G401 (cell line): Measurements from ENCODE around the gene SLC9A3. TPM values are rescaled to one million over a fixed set of nuclear protein-coding genes. Genes with fewer than 3 reads are reported as not detected.

Experiments
- DNase-seq: peaks from one replicate; pipeline ENCODE4 v3.0.0-alpha.2; 2015; ENCODE audit warnings: low spot score
- in situ Hi-C: cut with HindIII; loops from 2 replicates; pipeline ENCODE4 v1.10.0; 2016; ENCODE audit warnings: low sequenced_read_pairs, mixed read lengths
- total RNA-seq: library from RNA; depleted of rRNA; stranded (reverse); fragments of >200 nt; shearing (Covaris generic); gene quantifications from 2 replicates; pipeline ENCODE4 v1.2.3, GENCODE V29; 2014

The SLC9A3 gene
- total RNA-seq, 1 experiment from 2014 or later: 5.1 TPM

DNA sequence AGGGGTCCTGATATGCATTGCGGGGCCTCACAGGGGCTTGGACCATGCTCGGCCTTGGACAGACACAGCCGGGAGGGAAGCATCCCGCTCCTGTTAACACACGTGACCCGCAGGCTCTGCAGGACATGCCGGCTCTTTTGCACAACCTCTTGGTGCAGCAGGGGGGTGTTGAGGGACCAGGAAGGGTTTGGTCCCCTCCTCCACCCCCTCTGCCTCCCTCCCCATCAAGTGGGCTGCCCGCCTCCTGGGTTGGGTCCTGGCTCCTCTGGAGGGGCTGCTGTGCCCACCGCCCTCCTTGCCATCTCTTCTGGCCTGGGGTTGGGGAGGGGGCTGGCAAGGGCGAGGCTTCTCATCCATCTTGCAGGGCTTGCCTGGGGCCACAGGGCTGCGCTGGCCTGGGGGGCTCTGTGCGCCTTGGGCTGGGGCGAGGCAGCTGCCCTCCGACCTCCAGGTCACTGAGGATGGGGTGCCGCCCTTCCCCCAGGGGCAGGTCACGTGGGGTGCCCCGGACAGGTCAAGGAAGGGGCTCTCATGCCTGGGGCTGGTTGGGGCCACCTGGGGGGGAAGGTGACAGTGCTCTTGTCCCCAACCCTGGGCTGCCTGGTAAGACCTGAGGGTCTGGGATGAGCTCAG, 16.8 kb upstream of the SLC9A3 start:
- no peak for DNase-seq

DNA sequence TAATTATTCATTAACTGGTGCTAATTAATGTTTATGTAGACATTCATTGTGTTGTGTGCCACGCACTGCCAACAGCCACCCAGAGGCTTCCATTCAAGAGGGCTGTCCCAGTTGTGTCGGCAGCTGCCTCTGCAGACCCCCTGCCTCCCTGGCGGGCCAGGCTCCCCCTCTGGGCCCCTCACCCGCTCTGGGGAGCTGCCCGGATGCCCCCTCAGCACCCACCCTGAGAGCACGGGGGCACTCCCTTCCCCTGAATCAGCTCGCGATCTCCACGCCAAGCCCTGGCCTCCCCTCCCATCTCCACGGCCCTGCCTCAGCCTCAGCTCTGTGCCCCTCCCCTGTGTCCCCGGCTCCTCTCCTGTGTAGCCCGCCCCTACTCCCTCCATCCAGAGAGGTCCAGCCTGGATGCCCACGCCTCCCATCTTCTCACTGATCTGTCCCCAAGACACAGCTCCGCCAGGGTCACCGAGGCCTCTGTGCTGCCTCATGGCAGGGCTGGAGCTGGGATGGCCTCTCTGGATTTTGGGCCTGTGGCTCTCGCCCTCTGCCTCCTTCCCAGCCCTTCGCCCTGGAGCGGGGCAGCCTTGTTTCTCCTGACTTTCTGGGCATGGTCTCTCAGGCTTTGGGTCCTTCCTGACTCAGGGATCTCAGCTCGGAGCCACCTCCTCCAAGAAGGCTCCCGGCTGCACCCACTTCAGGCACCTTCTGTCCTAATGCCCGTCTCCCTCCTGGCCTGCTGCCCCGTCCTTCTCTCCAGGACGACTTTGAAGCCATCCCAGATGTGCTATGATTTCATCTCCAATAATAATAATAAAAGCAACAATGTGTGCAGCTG, 16.0 kb upstream of the SLC9A3 start:
- DNase-seq: no peak
- in situ Hi-C loops: no loop called here

More for the DNA sequence above, 16.8 kb upstream of the SLC9A3 start:
- in situ Hi-C loops: no loop called here

DNA sequence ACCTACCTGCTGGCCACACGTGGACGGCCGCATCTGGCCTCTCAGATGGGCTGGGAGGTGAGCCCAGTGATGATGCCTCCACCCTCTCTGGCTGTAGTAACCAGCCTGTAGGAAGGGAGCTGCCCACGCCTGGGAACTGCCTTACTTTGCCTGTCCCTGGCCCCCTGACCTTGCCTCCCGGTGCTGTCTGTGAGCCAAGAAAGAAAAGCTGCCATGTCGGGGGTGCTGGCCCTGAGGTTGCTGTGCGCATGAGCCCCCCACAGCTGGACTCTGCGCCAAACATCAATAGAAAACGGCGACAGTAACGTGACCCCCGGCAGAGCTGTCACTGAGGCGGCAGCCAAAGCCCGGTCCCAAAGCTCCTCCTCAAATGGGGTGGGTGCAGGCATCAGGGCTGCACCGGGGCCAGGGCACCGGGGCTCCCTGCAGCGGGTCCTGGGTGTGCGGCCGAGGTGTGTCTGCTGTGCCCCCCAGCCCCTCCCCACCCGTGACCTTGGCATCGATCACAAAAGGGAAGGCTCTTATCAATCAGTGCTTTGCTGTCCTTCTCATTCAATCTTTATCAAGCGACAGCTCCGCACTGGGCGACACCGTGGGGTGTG, 15.3 kb upstream of the SLC9A3 start:
- in situ Hi-C loops: no loop called here
- no peak for DNase-seq

DNA sequence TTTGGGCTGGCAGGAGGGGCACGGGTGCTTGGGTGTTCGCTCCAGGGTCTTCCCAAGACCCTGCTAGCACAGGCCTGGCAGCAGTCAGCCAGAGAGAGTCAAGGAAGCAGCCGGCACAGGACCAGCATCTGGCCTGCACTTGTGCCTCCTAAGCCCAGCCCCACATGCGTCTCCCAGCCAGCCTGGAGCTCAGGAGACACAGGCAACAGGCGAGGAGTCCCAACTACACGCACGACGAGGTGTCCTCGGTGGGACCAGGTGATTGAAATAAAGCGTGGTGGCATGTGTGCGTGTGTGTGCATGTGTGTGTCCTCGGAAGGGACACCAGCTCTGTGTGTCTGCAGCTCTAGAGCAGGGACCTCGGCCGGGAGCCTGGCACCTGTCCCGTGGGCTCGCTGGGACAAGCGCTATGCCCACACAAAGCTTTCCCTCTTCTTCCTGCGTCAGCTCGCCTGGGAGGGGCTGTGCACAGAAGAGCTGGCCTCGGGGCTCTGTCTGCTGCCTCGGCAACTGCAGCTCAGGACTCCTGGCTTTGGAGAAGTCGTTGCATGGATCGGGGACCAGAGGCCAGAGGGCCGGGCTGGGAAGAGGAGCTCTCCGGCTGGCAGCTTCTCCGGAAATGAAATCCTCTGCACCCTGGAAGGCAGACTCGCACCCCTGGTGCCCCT, 14.7 kb upstream of the SLC9A3 start:
- no peak for DNase-seq
- in situ Hi-C loops: no loop called here

DNA sequence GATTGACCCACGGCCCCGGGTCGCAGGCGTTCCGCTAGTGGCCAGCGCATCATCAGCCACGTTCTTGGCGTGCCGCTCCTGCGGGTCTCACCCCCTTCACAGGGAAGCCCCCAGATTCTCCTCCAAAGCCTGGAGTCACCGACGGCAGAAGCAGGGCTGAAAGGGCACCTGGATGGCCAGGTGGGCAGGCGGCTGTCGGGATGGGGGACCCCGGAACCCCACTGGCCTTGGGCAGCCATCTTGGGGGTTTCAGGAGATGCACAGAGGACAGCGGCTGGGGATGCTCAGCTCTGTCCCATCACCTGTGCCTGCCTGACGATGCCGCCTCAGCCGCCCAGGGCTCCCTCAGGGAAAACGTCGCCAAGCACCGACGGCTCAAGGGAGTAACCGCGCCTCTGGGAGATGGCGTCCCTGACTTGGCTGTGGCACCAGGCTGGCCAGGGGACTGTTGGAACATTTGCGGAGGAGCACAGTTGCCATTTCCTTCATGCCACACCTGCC, 14.1 kb upstream of the SLC9A3 start:
- no peak for DNase-seq
- in situ Hi-C loops: no loop called here

DNA sequence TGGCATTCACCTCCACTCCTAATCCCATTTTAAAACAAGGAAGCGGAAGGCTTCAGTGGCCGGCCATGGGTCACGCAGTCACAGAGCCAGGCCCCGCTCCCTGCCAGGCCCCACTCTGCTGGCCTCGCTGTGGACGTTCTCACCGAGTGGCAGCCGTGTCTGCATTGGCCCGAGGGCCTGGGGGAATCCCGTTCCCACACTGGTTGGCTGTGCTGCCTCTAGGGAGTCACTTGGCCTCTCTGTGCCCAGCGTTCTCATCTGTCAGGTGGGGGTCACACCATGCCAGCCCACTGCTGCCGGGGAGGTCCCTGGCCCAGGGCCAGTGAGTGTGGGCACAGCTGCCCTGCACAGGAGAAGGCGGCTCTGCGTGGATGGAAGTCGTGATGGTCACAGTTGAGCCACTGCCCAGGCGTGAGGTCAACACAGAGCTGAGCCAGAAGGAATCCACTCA, 13.4 kb upstream of the SLC9A3 start:
- in situ Hi-C loops: no loop called here
- DNase-seq: no peak

DNA sequence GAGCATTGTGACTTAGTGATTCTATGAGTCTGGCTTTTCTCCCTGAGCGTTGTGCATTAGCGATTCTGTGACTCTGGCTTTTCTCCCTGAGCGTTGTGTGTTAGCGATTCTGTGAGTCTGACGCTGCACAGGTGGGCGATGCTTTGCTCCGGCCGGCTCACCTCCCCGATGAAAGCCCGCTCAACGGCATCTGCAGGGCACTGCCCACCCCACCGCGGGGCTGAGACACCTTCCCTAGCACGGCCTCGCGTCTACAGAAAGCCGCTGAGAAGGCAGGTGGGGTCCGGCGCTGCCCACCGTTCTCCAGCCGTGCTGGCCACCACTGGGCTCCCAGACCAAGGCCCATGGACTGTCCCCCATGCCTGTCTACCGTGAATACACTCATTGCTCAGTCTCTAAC, 12.8 kb upstream of the SLC9A3 start:
- in situ Hi-C loops: no loop called here

DNA sequence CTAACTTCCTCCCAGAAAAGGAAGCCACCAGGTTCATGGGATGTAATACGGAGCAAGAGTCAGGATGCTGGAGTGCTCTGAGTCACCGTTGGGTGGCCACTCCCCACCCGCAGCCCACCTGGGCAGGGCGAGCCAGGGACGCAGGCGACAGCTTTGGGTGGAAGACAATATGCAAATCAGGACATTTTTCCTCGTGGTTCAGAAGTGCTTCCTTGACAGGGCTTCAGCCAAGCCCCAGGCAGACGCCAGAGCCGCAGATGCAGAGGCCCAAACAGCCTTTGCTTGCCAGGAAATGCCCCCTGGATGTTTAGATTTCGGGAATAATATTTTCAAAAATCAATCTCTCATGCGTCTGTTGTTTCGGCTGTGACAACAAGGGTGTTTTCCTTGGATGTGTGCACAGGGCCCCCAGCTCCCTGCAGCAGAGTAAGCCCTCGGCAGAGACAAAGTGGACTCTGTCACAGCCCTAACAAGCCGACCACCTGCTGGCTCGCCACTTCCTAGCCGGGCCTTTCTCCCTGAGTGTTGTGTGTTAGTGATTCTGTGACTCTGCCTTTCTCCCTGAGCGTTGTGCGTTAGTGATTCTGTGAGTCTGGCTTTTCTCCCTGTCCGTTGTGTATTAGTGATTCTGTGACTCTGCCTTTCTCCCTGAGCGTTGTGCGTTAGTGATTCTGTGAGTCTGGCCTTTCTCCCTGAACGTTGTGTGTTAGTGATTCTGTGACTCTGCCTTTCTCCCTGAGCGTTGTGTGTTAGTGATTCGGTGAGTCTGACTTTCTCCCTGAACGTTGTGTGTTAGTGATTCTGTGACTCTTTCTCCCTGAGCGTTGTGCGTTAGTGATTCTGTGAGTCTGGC, 11.8 kb upstream of the SLC9A3 start:
- DNase-seq: no peak
- in situ Hi-C loops: no loop called here

More for the DNA sequence above, 12.8 kb upstream of the SLC9A3 start:
- DNase-seq: no peak

DNA sequence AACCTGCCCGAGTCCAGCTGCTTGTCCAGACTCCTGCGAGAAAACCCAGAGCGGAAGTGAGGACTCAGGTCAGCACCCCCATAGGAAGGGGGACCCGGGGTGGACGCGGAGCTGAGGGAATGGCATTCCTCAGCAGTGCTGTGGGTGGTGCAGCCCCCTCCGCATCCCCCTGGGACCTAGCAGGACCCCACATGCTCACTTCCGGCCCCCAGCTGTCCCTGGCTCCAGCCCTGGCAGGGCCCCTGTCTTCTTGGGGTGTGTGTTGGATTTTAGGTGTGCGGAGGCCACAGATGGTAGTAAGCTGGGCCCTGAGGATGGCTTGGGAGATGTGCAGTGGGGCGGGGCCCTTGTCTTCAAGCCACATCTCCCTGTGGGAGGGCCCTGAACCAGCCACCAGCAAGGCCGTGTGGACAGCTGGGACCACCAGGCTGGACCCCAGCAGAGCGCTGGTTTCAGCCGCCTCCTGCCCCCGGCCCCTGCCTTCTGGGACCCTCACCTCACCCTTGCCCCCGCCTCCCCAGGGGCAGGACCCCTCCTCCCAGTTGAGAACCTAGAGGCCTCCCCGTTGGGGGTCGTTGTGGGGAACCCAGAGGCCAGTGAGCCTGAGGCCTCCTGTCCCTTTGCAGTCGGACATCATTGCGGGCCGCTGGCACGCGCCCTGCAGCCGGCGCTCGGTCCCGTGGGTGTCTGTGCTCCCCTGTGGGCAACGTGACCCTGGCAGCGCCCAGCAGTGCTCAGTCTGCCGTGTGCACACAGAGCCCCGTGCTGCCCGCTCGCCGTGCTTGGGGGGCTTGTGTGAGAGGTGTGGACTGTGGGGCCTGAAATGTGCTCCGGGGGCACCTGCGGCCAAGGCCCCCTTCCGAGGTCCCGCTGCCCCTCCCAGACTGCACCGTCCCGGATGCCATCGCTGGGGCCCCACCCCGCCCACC, 10.8 kb upstream of the SLC9A3 start:
- in situ Hi-C loops: no loop called here
- DNase-seq: no peak

DNA sequence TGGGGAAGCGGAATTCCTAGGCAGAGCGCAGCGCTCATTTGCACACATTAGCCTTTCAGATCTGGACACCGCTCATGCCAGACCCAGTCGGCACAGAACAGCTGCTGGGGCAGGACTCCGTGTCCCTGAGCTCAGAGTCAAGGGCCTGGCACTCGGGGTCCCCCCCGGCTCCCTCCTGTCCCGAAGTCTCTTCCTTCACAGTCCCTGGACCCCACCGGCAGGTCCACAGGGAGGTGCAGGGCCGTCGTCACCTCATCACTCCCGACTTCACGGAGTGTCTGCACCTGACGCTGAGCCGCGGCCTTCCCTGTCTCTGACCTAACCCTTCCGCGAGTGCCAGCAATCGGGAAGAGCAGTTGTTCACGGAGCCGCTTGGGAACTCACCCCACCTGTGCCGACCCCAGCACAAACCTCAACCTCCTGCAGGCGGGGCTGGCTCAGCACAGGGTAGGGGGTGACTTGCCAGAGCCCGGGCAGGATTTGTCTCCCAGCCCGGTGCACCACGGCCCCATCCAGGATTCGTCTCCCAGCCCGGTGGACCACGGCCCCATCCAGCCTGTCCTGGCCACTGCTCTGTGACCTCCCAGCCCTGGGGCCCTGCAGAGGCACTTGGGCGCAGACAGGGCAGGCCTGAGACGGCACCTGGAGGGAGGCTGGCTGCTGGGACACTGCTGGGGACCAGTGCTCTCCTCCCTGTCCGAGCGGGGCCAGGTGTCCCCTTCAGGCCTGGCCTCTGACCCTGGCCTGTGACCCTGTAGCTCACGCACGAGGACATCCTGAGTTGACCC, 9.9 kb upstream of the SLC9A3 start:
- no peak for DNase-seq
- in situ Hi-C loops: no loop called here

DNA sequence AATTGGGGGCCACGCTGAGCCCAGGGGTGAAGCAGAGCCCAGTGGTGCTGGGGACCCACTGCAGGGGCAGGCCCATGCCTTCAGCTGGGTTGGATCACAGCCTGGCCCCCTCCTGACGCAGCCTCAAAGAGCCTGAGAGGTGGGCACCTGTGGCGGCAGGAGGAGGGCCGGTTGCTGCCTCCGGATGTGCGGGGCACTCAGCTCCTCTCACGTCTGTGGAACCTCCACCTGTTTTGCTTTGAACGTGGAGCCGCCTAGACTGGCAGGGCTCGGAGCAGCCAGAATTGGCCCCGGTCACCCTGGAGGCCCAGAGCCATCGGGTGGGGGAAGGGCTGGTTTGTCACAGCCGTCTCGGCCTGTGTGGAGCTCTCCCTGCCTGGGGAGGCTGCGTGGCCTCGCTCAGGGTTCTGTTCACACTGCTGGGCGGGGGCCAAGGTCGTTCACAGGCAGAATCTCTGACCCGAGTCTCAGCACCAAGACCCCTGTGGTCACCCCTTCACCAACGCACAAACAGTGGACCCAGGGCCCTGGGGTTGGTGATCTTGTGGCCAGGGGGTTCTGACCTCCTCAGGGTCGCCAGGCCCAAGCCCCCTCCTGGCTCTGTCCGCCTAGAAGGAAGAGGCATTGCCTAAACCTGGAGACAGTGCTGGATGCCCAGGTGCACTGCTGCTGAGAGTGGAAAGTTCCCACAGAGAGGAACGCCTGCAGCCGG, 9.2 kb upstream of the SLC9A3 start:
- no peak for DNase-seq
- in situ Hi-C loops: no loop called here

DNA sequence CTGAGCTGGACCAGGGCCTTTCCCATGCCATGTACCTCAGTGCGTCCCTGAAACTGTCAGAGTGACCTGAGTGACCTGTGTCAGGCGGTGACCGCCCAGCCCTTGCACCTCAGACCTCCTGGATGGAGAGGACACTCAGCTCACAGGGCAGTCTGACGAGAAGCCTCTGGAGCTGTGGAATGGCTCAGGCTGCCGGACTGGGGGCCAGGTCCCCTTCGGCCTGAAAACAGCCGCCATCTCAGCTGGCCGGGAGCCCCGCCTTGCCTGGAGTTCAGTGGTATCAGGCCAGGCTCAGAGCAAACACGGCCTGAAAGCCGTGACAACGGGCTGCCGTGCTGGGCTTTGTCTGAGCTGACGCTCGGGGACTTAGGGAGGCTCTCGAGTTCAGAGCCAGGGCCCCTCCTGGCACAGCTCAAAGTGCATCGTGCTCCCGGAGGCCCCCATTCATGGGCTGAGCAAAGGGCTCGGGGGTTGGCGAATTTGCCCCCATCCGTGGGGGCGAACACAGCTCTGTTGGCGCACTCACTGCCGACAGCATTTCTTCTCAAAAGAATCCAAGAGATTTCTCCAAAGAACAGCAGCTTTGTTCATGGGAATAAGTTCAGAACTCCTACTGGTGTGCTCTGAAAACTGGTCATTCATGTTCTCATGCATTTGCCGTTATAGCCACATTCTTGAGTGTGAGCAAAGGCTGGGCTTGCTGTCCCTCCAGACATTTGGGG, 8.4 kb upstream of the SLC9A3 start:
- DNase-seq: no peak
- in situ Hi-C loops: no loop called here

DNA sequence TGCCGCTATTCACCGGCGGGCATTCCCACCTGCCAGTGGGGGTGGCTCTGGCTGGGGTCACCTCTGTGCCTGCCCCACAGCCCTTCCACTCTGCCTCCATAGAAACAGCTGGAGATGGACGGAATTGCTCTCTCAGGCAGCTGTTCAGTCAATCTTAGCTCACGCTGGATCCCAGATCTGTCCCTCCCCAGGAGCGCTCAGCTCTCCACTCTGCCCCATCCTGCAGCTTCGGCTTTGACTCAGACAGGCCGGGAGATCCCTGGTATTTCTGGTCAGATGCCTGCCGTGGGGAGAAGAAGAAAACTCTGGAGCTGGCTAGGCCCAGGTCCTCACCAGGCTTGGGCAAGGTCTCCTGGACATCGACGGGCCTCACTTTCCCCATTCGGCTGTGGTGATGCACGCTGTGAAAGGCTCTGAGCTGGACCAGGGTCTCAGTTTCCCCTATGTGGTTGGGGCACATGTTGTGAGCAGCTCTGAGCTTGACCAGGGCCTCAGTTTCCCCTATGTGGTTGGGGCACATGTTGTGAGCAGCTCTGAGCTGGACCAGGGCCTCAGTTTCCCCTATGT, 7.6 kb upstream of the SLC9A3 start:
- no peak for DNase-seq
- in situ Hi-C loops: no loop called here

DNA sequence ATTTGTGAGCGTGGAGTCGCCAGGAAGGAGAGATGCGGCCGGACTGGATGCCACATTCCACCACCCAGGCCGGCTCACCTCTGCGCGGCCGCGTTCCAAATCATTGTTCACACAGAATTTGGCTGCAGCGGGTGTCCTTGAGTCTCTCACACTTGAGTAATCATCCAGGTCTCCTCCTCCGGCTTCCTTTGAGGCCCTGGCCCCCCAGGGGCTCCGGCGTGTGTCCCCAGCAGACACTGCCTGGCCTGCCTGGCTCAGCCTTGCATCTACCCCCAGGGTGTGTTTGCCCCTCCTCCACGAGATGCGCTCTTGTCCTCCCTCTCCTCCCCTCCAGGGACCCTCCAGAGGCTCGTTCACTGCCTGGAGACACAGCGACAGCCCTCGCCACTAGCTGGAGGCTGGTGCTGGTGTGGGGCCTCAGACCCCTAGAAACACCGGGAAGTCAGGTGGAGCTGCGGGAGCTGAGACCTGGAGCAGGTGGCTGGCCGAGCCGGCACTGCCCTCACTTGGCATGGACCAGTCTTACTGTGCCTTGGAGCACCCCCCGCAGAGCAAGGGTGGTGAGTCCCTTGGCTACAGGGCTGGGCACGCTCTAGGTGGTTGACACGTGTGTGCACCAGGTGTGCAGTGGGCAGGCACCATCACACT, 7.0 kb upstream of the SLC9A3 start:
- DNase-seq: no peak
- in situ Hi-C loops: no loop called here
